Inflammatory macrophage treated with lipopolysaccharide for 4 hours (primary cell): Measurements from ENCODE around the gene ADGRV1.
A peak's percentile ranks its signal among the peaks of the same experiment; 100 is the strongest.

ENCODE experiments used
- DNase-seq: peaks from one replicate; pipeline ENCODE4 v3.0.0-alpha.2; 2020

ADGRV1 gene

DNA sequence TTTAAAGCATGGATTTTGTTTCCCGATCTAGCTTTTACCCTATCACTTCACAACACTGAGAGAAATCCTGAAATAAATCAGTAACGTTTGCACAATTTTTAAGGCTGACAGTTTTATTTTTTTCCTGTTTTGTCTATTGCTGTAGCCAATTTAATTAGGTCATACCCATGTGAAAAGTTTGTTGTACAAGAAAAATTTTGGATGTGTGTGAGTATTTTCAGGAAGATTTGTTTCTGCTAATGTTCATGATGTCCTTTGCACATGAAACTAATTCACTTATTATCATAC lies 586.7 kb downstream of the ADGRV1 start:
- no peak for DNase-seq

- peak; percentile 68 for DNase-seq
These were observed 587.6 kb downstream of the ADGRV1 start for GRCh38 chr5:91146230-91146629.

GRCh38 chr5:91146905-91147600 lies 588.5 kb downstream of the ADGRV1 start:
- peak; percentile 49 for DNase-seq

- DNase-seq = no peak
These were observed 591.6 kb downstream of the ADGRV1 start for GRCh38 chr5:91150234-91150633.

- no peak for DNase-seq
These were observed 592.0 kb downstream of the ADGRV1 start for GRCh38 chr5:91150636-91151035.

DNA sequence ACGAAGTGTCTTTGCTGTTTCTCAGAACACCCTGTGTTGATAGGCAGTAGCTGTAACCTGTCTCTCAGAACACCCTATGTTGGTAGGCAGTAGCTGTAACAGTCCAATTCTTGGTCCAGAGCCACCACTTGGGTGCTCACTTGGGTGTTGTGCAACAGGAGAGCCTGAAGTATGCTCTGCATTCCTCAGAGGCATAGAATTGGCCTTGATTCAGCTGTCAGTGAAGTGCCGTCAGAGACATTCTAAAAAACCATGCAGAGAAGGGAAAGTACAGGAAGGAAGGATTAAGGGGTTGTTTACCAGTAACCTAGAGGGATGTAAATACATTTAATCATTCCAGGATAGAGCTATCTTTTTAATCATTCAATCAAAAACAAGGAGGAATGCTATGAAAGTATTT lies 593.4 kb downstream of the ADGRV1 start:
- DNase-seq = no peak

- no peak for DNase-seq
These were observed 595.7 kb downstream of the ADGRV1 start for GRCh38 chr5:91154338-91154737.

- DNase-seq = no peak
These were observed 596.7 kb downstream of the ADGRV1 start for GRCh38 chr5:91155274-91155673.

GRCh38 chr5:91156242-91156641 lies 597.6 kb downstream of the ADGRV1 start:
- DNase-seq = peak; percentile 35

GRCh38 chr5:91158011-91158410 lies 599.4 kb downstream of the ADGRV1 start:
- DNase-seq = no peak

DNA sequence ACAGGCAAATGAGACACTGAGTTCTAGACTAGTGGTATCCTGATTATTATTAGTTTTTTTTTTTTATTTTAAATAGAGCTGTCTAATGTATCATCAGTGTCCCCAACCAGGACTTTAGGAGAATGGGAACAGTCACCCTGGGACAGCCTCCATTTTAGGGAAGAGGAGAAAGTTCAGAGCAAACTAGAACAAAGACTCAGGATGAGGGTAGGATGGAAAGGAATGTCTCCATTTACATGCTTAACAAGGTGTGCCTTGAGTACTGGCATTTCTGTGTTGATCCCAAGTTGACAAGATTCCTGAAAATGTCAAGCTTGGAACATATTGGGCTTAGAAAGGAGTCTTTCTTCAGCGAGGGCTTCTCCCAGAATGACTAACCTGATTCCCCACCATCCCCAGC lies 601.0 kb downstream of the ADGRV1 start:
- no peak for DNase-seq

DNA sequence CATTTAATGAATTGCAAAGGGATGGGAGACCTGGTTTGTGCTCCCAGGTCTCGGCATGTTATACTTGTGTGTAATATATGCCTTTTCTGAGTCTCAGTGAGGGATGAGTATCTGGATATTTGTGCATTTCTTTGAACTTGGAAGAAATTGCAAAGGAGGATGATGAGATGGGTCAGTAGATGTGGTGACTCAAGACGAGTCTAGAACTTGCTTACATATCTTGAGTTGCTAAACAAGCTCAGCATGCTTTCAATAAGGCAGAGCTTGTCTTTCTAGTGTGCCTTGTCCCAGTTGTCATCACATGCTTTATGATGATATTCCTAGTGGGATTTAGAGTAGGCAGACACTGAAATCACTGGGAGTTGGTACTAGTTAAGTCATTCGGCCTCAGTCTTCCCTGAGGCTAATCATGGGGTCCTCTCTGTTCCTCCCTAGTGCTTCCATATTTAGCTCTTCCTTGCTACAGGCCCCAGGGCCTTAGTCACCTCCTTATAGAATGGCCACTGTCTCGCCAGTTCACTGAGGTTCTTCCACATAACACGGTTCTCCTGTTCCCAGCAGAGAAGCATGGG lies 602.2 kb downstream of the ADGRV1 start:
- peak; percentile 49 for DNase-seq

DNA sequence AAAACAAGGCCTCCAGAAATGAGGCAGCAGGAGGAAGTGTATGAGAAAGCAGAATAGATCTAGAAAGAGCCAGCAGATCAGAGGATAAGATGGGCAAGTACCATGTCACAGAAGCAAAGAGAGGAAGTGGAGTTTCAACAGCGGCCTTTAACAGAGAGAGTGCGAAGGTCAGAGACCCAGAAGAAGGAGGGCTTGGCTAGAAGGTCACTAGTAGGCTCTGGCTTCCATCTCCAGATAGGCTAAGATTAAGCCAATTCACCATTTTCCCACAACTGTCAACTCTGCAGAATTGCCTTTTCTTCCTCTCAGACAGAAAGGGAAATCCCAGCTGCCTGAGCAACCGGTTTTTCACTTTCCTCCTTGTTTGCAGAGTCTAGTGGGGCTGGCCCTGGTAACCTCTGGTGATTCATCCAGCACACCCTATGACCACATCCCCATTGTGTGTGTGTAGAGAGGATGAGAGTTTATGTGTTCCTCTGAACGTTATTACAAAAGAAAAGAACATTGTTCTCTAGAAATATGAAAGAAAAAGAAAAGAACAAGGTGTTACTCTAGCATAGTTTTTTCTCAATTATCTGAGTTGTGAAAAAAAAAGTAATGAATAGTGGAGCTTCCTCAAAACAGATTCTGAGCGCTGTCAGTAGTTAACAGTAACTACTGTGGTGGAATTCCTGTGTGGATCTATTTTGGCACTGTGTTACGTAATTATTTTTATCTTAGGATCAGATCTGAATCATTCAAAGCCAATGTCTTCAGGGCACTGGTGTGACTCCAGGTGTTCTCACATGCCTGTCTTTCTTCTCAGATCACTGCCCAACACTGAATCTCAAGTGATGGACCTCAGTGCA lies 604.2 kb downstream of the ADGRV1 start:
- DNase-seq = peak; percentile 98

- no peak for DNase-seq
These were observed 605.8 kb downstream of the ADGRV1 start for GRCh38 chr5:91164424-91164823.

- DNase-seq = no peak
These were observed 607.6 kb downstream of the ADGRV1 start for GRCh38 chr5:91166059-91166807.

DNA sequence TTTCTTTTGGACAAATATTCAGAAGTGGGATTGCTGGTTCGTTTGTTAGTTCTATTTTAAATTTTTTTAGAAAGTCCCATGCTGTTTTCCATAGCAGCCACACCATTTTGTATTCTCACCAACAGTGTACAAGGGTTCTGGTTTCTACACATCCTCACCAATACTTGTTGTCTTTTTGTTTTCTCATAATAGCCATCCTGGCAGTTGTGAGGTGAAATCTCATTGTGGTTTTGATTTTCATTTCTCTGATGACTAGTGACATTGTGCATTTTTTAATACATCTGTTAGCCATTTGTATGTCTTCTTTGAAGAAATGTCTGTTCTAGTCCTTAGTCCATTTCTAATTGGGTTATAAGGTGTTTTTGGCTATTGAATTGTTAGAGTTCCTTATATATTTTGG lies 610.3 kb downstream of the ADGRV1 start:
- DNase-seq = no peak

- DNase-seq = peak; percentile 95
These were observed 611.7 kb downstream of the ADGRV1 start for GRCh38 chr5:91170266-91170665.

DNA sequence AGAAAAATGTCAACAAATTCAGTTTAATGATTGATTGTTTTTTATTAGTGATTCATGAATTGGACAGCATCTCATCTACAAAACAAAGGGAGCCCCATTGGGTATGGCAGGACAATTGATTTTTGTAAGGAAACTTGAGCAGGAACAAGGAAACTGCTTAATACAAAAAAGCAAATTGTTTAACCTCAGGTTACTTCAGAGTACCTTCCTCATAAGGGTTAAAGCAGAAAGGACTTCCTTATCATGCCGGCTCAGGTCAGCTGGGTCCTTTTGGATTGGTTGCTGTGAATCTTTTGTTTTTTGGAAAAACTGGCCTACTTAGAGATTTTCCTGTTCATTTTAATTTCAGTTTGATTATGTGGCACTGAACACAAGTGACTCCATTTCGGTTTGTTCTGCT lies 612.7 kb downstream of the ADGRV1 start:
- no peak for DNase-seq

DNA sequence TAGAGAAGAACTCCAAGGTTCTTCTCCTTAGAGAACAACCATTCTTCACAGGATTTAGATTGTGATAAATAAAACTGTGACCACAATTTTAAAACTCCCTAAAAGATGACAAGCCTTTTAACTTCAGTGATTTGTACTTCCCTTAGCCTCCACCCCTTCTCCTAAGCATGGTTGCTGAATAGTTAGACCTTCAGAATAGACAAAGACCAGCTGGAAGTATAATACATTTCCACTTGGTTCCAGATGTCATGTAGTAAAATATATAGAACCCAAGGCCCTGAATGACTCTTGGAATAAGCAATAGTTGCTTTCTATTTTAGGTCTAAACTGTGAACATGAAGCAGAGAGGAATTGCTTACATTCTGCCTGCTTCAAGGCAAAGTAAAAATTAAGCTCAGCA lies 615.8 kb downstream of the ADGRV1 start:
- no peak for DNase-seq

GRCh38 chr5:91175708-91176107 lies 617.1 kb downstream of the ADGRV1 start:
- DNase-seq = no peak

DNA sequence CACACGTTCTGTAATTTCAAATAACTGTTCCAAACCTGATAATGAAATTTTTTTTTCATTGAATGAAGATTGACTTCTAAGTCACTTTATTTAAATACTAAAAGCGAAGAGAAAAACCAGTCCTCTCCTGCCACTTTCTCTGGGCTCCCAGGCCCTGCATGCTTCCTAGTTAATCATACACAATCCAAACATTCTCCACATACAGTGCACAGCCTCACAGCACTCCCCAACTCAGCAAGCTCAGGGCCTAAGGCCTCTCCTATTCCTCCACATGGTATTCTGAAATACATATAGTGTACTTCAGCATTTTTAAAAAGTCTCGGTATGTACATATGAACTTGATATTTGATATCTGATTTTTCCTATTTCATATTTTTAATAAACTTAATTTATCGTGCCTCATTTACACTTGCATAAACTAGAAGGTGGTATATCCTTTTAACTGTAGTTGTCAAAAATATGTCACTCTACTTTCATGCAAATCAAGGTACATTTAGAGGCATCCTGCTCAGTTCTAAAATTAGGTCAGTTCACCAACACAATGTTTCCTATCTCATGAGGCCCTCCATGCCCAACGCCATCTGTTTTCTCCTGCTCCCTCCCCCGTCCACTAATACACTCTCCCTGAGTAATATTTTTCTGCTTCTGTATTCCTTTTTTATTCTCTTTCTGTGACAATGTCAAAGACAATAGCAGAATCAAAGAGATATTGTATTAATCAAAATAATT lies 617.9 kb downstream of the ADGRV1 start:
- DNase-seq = no peak

GRCh38 chr5:91177085-91177484 lies 618.5 kb downstream of the ADGRV1 start:
- DNase-seq = no peak

DNA sequence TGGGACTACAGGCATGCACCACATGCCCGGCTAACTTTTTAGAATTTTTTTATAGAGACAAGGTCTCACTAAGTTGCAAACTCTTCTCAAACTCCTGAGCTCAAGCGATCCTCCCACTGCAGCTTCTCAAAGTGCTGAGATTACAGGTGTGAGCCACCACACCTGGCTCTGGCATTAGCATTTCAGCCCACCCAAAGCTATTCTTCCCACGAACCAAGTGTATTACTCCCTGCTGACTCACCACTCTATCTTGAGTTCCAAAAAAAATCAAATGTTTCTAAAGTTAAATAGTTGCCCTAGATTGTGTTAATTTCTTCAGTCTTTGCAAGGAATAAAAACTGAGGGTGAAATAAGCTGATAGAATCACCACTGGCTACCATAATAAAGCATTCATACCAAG lies 619.0 kb downstream of the ADGRV1 start:
- DNase-seq = no peak
